ENCODE results near the gene RALGPS1. TPM values are rescaled to one million over a fixed set of nuclear protein-coding genes. Genes with fewer than 3 reads are reported as not detected.

Gene RALGPS1
- total RNA-seq, 2 donors from 2014 or later, result 15.3 to 79.4 TPM

- ATAC-seq (no peak), DNase-seq (no peak)
- H3K27me3 ChIP-seq, result no peaks in the 10 kb centered on the region
- intact Hi-C loops (cut with DNase I), result no loop called here
- no peaks in the 10 kb centered on the region for H3K36me3 ChIP-seq (replicated peaks in 1 of 2; ENCODE audit: insufficient read depth in 1 of 2, low read depth in 2 of 2)
- no peaks in the 10 kb centered on the region for H3K9me3 ChIP-seq
- no peak overlapping the region for H3K4me3 ChIP-seq
- TF ChIP-seq POLR2A (IDR thresholded peaks at IDR 0.05), result no peak
- no peak for TF ChIP-seq CTCF (IDR thresholded peaks at IDR 0.05)
- no peaks in the 10 kb centered on the region for H3K4me1 ChIP-seq
- no peak overlapping the region for H3K27ac ChIP-seq
Measured at GRCh38 chr9:127102176-127102575, 187.6 kb downstream of the RALGPS1 start.

GRCh38 chr9:127102788-127103187 lies 188.2 kb downstream of the RALGPS1 start:
- Histone ChIP-seq H3K36me3 (replicated peaks in 1 of 2; ENCODE audit: insufficient read depth in 1 of 2, low read depth in 2 of 2) (no peaks in the 10 kb centered on the region), H3K9me3 (no peaks in the 10 kb centered on the region), H3K4me3 (no peak overlapping the region), H3K4me1 (no peaks in the 10 kb centered on the region), H3K27ac (no peak overlapping the region), H3K27me3 (no peaks in the 10 kb centered on the region)
- DNase-seq (no peak), ATAC-seq (no peak)
- TF ChIP-seq CTCF (IDR thresholded peaks at IDR 0.05) (no peak), POLR2A (IDR thresholded peaks at IDR 0.05) (no peak)
- intact Hi-C loops (cut with DNase I), result no loop called here
- WGBS, 2 donors, result 81 to 94% methylated on average over 2 of the region's 2 CpGs

- DNase-seq, result no peak
- H3K9me3 ChIP-seq, result no peaks in the 10 kb centered on the region
- H3K36me3 ChIP-seq (replicated peaks in 1 of 2; ENCODE audit: insufficient read depth in 1 of 2, low read depth in 2 of 2), result no peaks in the 10 kb centered on the region
- no peak for ATAC-seq
- 94 to 96% methylated on average over 7 of the region's 7 CpGs for WGBS, 2 donors
- no peaks in the 10 kb centered on the region for H3K27me3 ChIP-seq
- TF ChIP-seq POLR2A (IDR thresholded peaks at IDR 0.05) (no peak), CTCF (IDR thresholded peaks at IDR 0.05) (no peak)
- intact Hi-C loops (cut with DNase I), result no loop called here
- H3K4me3 ChIP-seq, result no peak overlapping the region
- no peak overlapping the region for H3K27ac ChIP-seq
- H3K4me1 ChIP-seq, result no peaks in the 10 kb centered on the region
Measured at GRCh38 chr9:127104581-127105311, 190.2 kb downstream of the RALGPS1 start.

- no peak for TF ChIP-seq POLR2A (IDR thresholded peaks at IDR 0.05)
- no peak for TF ChIP-seq CTCF (IDR thresholded peaks at IDR 0.05)
- Histone ChIP-seq H3K4me1 (no peaks in the 10 kb centered on the region), H3K27me3 (no peaks in the 10 kb centered on the region), H3K27ac (no peak overlapping the region), H3K4me3 (no peak overlapping the region), H3K36me3 (replicated peaks in 1 of 2; ENCODE audit: insufficient read depth in 1 of 2, low read depth in 2 of 2) (no peaks in the 10 kb centered on the region), H3K9me3 (no peaks in the 10 kb centered on the region)
- intact Hi-C loops (cut with DNase I), result no loop called here
- DNase-seq, result no peak
- no peak for ATAC-seq
- whole genome bisulfite sequencing, 2 donors, result 86 to 95% methylated on average over 7 of the region's 7 CpGs
Measured at GRCh38 chr9:127105805-127106465, 191.4 kb downstream of the RALGPS1 start.

GRCh38 chr9:127106466-127106855 lies 191.9 kb downstream of the RALGPS1 start:
- Histone ChIP-seq H3K27me3 (no peaks in the 10 kb centered on the region), H3K4me3 (no peak overlapping the region), H3K36me3 (replicated peaks in 1 of 2; ENCODE audit: insufficient read depth in 1 of 2, low read depth in 2 of 2) (no peaks in the 10 kb centered on the region), H3K9me3 (no peaks in the 10 kb centered on the region), H3K4me1 (no peaks in the 10 kb centered on the region), H3K27ac (no peak overlapping the region)
- DNase-seq, result no peak
- 87 to 92% methylated on average over 4 of the region's 4 CpGs for WGBS, 2 donors
- intact Hi-C loops (cut with DNase I), result no loop called here
- ATAC-seq, result no peak
- TF ChIP-seq CTCF (IDR thresholded peaks at IDR 0.05), result no peak
- TF ChIP-seq POLR2A (IDR thresholded peaks at IDR 0.05), result no peak
